Kidney epithelial cell (primary cell): ENCODE measurements around the gene ZNF74. TPM values are rescaled to one million over a fixed set of nuclear protein-coding genes. Genes with fewer than 3 reads are reported as not detected.

Experiments
- DNase-seq: peaks from one replicate; pipeline ENCODE4 v3.0.0-alpha.2; 2010; ENCODE audit warnings: low read depth
- H3K27me3 ChIP-seq: 2 replicates; pipeline ENCODE4 v1.6.0; 2011; ENCODE audit warnings: low read length; ENCODE audit not compliant: control insufficient read depth, insufficient read depth
- H3K36me3 ChIP-seq: 2 replicates; pipeline ENCODE4 v1.5.1; 2011; ENCODE audit warnings: low read length; ENCODE audit not compliant: control insufficient read depth, insufficient read depth
- H3K4me3 ChIP-seq: 2 replicates; pipeline ENCODE4 v1.5.1; 2011; ENCODE audit warnings: low read depth, mild to moderate bottlenecking, control low read depth, low read length
- total RNA-seq: library from RNA; depleted of rRNA; stranded (reverse); fragments of >200 nt; gene quantifications from 2 replicates; pipeline ENCODE4 v1.2.3, GENCODE V29; 2015
- TF ChIP-seq, protein P1 (sequence below): IDR thresholded peaks from 2 replicates; pipeline ENCODE4 v1.5.1; 2011; ENCODE audit warnings: mild to moderate bottlenecking, moderate library complexity, low read length, control low read depth, inconsistent platforms; ENCODE audit not compliant: insufficient read depth, poor library complexity, severe bottlenecking

The ZNF74 gene
- total RNA-seq, 1 donor from 2014 or later = 23.5 TPM

DNA sequence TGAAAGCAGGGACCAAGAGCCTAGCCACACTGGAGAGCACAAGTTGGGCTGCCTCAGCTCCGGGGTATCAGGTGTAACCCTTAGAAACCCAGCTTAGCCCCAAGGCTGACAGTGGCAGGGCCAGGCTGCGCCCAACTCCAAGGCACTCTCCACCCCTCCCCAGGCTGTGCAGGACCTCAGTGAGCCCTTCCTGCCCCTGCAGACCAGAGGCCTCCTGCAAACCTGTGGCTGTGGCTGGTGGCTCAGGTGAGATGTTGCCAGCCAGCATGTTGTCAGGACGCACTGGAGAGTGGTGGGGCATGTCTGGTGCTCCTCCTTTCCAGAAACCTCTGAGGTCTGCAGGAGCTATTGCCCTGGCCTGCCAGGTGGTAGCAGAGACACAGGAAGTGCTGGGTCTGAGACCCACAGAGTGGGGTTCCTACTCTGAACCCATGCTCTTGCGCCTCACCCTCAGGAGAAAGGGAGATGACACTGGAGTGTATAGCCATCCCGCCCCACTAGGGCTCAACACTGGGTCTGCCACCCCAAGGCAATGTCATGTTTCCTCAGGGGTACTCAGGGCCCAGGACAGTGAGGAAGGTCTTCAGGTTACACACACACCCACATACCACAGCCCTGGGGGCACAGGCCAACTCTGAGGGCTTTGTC, 46.1 kb downstream of the ZNF74 start:
- Histone ChIP-seq H3K4me3 (no peak overlapping the region), H3K36me3 (no peaks in the 10 kb centered on the region), H3K27me3 (peaks cover 7% of the 10 kb centered on the region)
- DNase-seq = no peak
- TF ChIP-seq, protein P1, sequence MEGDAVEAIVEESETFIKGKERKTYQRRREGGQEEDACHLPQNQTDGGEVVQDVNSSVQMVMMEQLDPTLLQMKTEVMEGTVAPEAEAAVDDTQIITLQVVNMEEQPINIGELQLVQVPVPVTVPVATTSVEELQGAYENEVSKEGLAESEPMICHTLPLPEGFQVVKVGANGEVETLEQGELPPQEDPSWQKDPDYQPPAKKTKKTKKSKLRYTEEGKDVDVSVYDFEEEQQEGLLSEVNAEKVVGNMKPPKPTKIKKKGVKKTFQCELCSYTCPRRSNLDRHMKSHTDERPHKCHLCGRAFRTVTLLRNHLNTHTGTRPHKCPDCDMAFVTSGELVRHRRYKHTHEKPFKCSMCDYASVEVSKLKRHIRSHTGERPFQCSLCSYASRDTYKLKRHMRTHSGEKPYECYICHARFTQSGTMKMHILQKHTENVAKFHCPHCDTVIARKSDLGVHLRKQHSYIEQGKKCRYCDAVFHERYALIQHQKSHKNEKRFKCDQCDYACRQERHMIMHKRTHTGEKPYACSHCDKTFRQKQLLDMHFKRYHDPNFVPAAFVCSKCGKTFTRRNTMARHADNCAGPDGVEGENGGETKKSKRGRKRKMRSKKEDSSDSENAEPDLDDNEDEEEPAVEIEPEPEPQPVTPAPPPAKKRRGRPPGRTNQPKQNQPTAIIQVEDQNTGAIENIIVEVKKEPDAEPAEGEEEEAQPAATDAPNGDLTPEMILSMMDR = no peak

DNA sequence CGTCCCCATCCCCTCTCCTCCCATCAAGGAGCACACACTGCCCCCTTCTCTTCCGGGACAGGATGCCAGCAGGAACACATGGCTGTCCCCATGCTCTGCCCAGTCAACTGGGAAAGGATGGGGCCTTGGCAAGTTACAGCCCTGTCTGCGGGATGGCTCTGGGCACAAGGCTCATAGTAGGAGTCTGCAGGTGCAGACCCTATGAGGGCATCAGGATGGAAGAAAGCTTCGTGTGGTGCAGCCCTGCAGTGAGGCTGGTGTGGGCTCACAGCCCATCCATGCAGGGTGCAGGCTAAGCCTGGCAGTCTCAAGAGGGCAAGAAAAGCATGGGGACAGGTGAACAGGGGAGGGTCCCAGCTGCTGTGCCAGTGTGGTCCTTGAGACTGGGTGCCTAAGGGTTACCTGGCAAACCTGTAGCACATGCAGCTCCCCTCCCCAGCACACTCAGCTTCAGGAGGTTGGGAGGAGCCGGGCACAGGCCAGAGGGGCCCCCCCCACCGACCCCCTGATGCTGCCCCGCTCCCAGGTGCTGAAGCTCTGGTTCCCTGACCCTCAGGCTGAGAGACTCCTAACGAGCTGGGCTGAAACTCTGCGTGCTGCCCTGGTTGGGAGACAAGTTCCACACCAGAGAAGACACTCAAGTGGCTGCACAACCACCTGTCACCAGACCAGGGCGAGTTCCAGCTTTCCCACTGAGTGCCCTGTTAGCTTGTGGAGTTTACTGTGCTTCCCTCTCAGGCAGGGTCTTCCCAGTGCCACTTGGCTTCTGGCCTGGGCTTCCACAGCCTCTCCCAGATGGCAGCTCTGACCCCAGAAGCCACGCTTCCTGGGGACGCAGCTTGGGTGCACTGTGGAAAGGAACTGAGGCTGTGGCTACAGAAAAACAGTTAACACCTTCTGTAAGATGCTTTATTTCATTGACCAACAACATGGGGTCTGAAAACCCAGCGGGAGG, 47.0 kb downstream of the ZNF74 start:
- peaks cover under 1% of the 10 kb centered on the region for H3K36me3 ChIP-seq
- DNase-seq = no peak
- H3K4me3 ChIP-seq = no peak overlapping the region
- TF ChIP-seq, protein P1 = no peak
- H3K27me3 ChIP-seq = peaks cover 7% of the 10 kb centered on the region

DNA sequence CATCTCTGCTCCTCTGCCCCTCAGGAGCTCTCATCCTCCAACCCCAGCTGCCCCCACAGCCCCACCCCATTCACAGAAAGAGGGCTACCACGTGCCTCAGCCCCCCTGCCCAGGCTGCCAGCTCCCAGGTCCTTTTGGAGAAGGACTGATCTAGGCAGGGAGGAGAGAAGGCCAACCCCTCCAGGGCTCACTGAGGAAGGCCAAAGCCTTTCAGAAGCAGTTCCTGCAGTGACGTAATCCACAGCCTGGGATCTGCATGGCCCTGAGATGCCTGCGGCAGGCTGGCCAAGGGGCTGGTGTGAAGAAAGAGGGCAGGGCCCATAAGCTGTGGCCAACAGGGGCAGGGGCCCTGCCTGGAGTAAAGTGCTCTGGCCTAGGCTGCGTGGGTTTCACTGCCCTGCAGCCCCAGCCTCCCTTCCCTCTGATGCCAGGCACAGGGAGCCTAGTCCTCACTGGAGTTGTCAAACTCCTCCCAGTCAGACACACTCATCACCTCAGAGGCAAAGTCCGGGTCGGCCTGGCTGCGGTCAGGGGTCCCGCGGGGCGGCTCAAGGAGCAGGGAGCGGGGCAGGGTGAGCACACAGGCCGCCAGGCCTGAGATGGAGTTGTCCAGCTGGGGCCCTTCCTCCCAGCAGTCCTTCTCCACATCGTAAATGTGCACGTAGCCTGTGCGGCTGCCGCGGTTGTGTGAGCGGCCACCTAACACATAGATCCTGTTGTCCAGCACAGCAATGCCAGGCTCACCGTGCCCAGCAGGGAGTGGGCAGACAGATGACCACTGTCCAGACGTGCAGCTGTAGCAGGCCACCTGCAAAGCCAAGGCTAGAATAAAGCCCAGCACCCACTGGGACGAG, 47.9 kb downstream of the ZNF74 start:
- DNase-seq = no peak
- peaks cover 1% of the 10 kb centered on the region for H3K36me3 ChIP-seq
- TF ChIP-seq, protein P1 = no peak
- no peak overlapping the region for H3K4me3 ChIP-seq
- H3K27me3 ChIP-seq = peaks cover 3% of the 10 kb centered on the region

DNA sequence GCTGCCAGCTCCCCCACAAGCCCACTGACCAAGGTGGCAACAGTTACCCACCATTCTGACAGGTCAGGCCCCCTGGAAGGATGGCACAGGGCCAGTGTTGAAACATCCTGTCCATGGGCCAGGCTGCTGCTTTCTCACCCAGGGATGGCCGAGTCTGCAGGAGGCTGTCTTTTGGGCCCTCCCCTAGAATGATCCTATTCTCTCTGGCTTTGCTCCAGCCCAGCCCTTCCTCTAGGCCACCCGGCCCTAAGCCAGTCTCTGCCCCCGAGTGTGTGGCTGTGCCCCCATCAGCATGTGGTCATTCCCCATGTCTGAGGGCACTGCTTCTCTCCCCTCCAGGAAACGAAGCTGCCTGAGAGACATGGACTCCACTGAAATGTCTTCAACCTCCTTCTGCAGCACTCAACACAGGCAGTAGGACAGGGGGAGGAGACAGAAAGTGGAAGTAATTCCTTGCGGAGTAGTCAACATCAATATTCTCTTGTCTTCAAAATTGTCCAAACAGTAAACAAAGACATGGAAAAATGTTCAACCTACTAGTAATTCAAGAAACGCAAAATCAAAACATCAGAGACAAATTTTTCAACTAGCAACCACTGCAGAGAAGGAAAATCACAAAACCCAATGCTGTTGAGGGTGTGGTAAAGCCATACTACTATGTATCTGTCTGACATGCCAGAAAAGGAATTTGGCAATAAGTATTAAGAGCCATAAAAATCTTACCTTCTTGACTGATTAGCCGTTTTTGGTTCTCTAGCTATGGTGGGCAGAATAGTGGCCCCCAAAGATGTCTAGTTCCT, 48.7 kb downstream of the ZNF74 start:
- Histone ChIP-seq H3K36me3 (peaks cover 1% of the 10 kb centered on the region), H3K4me3 (no peak overlapping the region), H3K27me3 (no peaks in the 10 kb centered on the region)
- DNase-seq = no peak
- TF ChIP-seq, protein P1 = no peak

DNA sequence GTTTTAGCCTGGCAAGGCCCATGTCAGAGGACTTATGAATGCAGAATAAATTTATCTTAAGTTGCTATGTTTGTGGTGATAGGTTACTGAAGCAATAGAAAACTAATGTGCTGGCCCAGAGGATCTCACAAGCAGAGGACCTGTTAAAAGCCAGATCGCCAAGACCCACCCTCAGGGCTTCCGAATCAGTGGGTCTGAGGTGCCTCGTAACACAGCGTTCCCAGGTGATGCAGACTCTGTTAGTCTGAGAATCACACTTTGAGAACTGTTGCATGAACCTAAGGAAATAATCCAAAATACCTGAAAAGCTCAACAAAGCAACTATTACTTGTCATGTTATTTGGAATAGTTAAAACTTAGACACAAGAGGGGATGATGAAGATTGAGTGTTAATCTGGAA, 50.4 kb downstream of the ZNF74 start:
- TF ChIP-seq, protein P1 = no peak
- no peak for DNase-seq
- Histone ChIP-seq H3K4me3 (no peak overlapping the region), H3K27me3 (no peaks in the 10 kb centered on the region), H3K36me3 (peaks cover 1% of the 10 kb centered on the region)
